PC-9 (cell line): ENCODE data around the gene GOLGB1.

Experiments
- CTCF ChIP-seq: fragments of 200-600 bp; sonication (generic); conservative IDR thresholded peaks from 2 replicates; pipeline ENCODE4 v1.6.1; 2017; ENCODE audit warnings: mixed run types, antibody characterized with exemption, mild to moderate bottlenecking, moderate library complexity
- EZH2 ChIP-seq: fragments of 200-600 bp; sonication (generic); IDR thresholded peaks from 2 replicates; pipeline ENCODE4 v1.8.0; 2017; ENCODE audit warnings: antibody characterized with exemption, low read depth

DNA sequence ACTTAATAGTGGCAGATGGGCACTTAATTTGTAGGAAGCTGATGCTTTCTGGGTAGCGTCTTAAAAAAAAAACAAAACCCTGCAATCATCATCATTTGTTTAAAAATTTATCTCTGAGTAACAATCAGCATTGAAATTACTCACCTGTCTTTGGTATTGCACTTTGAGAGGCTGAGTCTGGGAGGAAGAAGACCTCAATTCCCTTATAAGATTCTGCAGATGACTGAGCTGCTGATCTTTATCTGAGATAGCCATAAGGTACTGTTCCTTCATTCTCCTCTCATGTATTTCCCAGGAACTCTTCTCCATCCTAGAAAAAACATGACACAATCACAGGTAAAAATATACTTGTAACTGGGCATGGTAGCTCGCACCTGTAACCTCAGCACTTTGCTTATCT is 72.4 kb downstream of the GOLGB1 start:
- no peak for TF ChIP-seq CTCF
- no peak for TF ChIP-seq EZH2
